Measurements from ENCODE around the gene MUC2.

DNA sequence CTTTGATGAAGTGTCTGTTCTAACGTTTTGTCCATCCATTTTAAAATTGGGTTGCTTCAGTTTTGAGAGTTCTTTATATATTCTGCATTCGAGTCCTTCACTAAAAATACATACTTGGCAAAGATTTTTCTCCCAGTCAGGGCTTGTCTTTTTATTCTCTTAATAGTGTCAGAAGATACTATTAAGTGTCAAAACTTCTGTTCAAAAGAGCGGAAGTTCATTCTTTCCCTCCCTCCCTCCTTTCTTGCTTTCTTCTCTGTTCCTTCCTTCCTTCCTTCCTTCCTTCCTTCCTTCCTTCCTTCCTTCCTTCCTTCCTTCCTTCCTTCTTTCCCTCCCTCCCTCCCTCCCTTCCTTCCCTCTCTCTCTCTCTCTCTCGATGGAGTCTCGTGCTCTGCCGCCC is 30.5 kb upstream of the MUC2 start:
- TF ChIP-seq, protein P1, sequence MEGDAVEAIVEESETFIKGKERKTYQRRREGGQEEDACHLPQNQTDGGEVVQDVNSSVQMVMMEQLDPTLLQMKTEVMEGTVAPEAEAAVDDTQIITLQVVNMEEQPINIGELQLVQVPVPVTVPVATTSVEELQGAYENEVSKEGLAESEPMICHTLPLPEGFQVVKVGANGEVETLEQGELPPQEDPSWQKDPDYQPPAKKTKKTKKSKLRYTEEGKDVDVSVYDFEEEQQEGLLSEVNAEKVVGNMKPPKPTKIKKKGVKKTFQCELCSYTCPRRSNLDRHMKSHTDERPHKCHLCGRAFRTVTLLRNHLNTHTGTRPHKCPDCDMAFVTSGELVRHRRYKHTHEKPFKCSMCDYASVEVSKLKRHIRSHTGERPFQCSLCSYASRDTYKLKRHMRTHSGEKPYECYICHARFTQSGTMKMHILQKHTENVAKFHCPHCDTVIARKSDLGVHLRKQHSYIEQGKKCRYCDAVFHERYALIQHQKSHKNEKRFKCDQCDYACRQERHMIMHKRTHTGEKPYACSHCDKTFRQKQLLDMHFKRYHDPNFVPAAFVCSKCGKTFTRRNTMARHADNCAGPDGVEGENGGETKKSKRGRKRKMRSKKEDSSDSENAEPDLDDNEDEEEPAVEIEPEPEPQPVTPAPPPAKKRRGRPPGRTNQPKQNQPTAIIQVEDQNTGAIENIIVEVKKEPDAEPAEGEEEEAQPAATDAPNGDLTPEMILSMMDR (IDR thresholded peaks at IDR 0.05) = no peak
- TF ChIP-seq POLR2A (IDR thresholded peaks at IDR 0.05) (no peak), EP300 (IDR thresholded peaks at IDR 0.05; ENCODE audit: low read depth) (no peak), POLR2AphosphoS5 (IDR thresholded peaks at IDR 0.05) (no peak)
